Central memory CD8-positive, alpha-beta T cell (primary cell): ENCODE measurements around the gene PUS7.
"Not testable (repeated sequence)": the region's sequence is repeated elsewhere in the genome, so short reads cannot be mapped to it uniquely, and the experiment has no call there.

Source experiments
- ATAC-seq: fragments of 150-1000 bp; cut with Tn5 transposase; replicated peaks from 2 replicates; pipeline ENCODE4 v1.10.0; 2022; ENCODE audit warnings: mild to moderate bottlenecking, moderate FRiP score, moderate number of reproducible peaks; ENCODE audit not compliant: poor library complexity, severe bottlenecking; ENCODE audit errors: extremely low read depth
- DNase-seq, 2 donors: peaks; one replicate each; pipeline ENCODE4 v3.0.0; 2021; ENCODE audit warnings: low spot score in 2 of 2
- H3K27ac Mint-ChIP-seq: one replicate; pipeline ENCODE4 v1.8.0; 2022; ENCODE audit warnings: low read depth, mild to moderate bottlenecking, moderate library complexity, mixed read lengths
- H3K27me3 Mint-ChIP-seq: one replicate; pipeline ENCODE4 v1.8.0; 2022; ENCODE audit warnings: mixed read lengths
- H3K36me3 Mint-ChIP-seq: one replicate; pipeline ENCODE4 v1.8.0; 2022; ENCODE audit warnings: mild to moderate bottlenecking, moderate library complexity, mixed read lengths; ENCODE audit not compliant: insufficient read depth
- H3K4me1 Mint-ChIP-seq: one replicate; pipeline ENCODE4 v1.8.0; 2022; ENCODE audit warnings: mixed read lengths
- H3K4me3 Mint-ChIP-seq: one replicate; pipeline ENCODE4 v1.8.0; 2022; ENCODE audit warnings: mild to moderate bottlenecking, moderate library complexity, mixed read lengths
- H3K9me3 Mint-ChIP-seq: one replicate; pipeline ENCODE4 v1.8.0; 2022; ENCODE audit warnings: mixed read lengths

The PUS7 gene

DNA sequence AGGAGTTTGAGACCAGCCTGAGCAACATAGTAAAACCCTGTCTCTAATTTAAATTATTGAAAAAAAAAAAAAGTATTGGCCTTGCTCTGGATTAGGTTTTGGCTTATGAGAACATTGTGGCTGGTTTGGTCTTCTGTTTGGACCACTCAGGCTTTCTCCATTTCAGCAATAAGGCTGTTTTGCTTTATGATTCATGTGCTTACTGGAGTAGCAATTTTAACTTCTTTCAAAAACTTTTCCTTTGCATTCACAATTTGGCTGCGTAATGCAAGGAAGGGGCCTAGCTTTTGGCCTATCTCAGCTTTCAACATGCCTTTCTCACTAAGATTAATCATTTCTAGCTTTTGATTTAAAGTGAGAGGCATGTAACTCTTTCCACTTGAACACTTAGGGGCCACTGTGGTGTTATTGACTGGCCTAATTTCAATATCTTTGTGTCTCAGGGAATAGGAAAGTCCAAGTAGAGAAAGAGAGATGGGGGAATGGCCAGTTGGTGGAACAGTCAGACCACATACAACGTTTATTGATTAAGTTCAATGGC is 95.4 kb downstream of the PUS7 start:
- ATAC-seq (no peak), DNase-seq (no peak)
- no peak overlapping the region for H3K27ac Mint-ChIP-seq
- H3K4me1 Mint-ChIP-seq = peaks cover 10% of the 10 kb centered on the region
- H3K9me3 Mint-ChIP-seq = no peaks in the 10 kb centered on the region
- H3K36me3 Mint-ChIP-seq = no peaks in the 10 kb centered on the region
- H3K27me3 Mint-ChIP-seq = no peaks in the 10 kb centered on the region
- no peak overlapping the region for H3K4me3 Mint-ChIP-seq

- H3K9me3 Mint-ChIP-seq = no peaks in the 10 kb centered on the region
- no peak overlapping the region for H3K27ac Mint-ChIP-seq
- DNase-seq = no peak
- ATAC-seq = no peak
- H3K4me1 Mint-ChIP-seq = no peaks in the 10 kb centered on the region
- no peaks in the 10 kb centered on the region for H3K36me3 Mint-ChIP-seq
- H3K27me3 Mint-ChIP-seq = no peaks in the 10 kb centered on the region
- H3K4me3 Mint-ChIP-seq = no peak overlapping the region
These were observed 98.1 kb downstream of the PUS7 start for GRCh38 chr7:105423987-105424386.

DNA sequence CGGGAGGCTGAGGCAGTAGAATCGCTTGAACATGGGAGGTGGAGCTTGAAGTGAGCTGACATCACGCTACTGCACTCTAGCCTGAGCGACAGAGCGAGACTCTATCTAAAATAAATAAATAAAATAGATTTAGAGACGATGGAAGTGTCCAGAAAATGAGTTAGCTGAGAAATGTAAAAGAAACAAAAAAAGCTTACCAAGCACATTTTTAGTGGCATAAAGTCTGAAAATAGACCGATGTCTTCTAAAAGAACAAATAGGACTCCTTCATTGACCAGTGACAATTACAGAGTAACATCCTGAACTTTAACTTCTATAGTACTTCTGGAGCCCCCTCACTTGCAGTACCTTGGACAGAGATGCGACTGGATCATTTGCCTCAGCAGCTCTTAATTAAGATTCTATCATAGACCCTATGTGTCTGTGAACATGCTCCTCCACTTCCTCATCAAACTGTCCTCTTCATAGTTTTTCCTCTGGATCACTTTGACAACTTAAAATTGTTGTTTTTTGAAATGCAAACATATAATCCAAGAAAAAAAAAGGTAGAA is 108.1 kb downstream of the PUS7 start:
- Mint-ChIP-seq H3K4me1 (no peaks in the 10 kb centered on the region), H3K36me3 (no peaks in the 10 kb centered on the region), H3K27me3 (no peaks in the 10 kb centered on the region), H3K9me3 (no peaks in the 10 kb centered on the region), H3K27ac (no peak overlapping the region), H3K4me3 (no peak overlapping the region)
- DNase-seq (no peak), ATAC-seq (no peak)

GRCh38 chr7:105410774-105411173 is 111.3 kb downstream of the PUS7 start:
- not testable (repeated sequence) for H3K27ac Mint-ChIP-seq, H3K9me3 Mint-ChIP-seq, H3K4me3 Mint-ChIP-seq, ATAC-seq, H3K36me3 Mint-ChIP-seq, DNase-seq, H3K27me3 Mint-ChIP-seq, H3K4me1 Mint-ChIP-seq

DNA sequence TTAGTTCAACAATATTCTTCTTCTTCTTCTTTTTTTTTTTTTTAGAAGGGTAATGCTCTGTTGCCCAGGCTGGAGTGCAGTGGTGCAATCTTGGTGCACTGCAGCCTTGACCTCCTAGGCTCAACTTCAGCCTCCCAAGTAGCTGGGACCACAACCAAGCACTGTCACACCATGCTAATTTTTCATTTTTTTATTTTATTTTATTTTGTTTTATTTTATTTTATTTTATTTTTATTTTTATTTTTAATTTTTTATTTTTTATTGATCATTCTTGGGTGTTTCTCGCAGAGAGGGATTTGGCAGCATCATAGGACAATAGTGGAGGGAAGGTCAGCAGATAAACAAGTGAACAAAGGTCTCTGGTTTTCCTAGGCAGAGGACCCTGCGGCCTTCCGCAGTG is 112.3 kb downstream of the PUS7 start:
- not testable (repeated sequence) for H3K36me3 Mint-ChIP-seq, DNase-seq, H3K27ac Mint-ChIP-seq, ATAC-seq, H3K4me3 Mint-ChIP-seq, H3K9me3 Mint-ChIP-seq, H3K27me3 Mint-ChIP-seq, H3K4me1 Mint-ChIP-seq

- Mint-ChIP-seq H3K27ac (no peak overlapping the region), H3K36me3 (no peaks in the 10 kb centered on the region), H3K4me3 (no peak overlapping the region), H3K9me3 (no peaks in the 10 kb centered on the region), H3K27me3 (no peaks in the 10 kb centered on the region), H3K4me1 (no peaks in the 10 kb centered on the region)
- no peak for ATAC-seq
- DNase-seq = no peak
These were observed 113.2 kb downstream of the PUS7 start for GRCh38 chr7:105408791-105409410.
